ENCODE results near the gene CNBP.
"Not testable (repeated sequence)": the region's sequence is repeated elsewhere in the genome, so short reads cannot be mapped to it uniquely, and the experiment has no call there.

Gene CNBP

GRCh38 chr3:129166579-129167332 is 16.9 kb downstream of the CNBP start:
- TF ChIP-seq, protein P1, sequence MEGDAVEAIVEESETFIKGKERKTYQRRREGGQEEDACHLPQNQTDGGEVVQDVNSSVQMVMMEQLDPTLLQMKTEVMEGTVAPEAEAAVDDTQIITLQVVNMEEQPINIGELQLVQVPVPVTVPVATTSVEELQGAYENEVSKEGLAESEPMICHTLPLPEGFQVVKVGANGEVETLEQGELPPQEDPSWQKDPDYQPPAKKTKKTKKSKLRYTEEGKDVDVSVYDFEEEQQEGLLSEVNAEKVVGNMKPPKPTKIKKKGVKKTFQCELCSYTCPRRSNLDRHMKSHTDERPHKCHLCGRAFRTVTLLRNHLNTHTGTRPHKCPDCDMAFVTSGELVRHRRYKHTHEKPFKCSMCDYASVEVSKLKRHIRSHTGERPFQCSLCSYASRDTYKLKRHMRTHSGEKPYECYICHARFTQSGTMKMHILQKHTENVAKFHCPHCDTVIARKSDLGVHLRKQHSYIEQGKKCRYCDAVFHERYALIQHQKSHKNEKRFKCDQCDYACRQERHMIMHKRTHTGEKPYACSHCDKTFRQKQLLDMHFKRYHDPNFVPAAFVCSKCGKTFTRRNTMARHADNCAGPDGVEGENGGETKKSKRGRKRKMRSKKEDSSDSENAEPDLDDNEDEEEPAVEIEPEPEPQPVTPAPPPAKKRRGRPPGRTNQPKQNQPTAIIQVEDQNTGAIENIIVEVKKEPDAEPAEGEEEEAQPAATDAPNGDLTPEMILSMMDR (conservative IDR thresholded peaks at IDR 0.05): no peak
- no peak for TF ChIP-seq ZFX (IDR thresholded peaks at IDR 0.05)
- no peak overlapping the region for H3K27ac ChIP-seq

DNA sequence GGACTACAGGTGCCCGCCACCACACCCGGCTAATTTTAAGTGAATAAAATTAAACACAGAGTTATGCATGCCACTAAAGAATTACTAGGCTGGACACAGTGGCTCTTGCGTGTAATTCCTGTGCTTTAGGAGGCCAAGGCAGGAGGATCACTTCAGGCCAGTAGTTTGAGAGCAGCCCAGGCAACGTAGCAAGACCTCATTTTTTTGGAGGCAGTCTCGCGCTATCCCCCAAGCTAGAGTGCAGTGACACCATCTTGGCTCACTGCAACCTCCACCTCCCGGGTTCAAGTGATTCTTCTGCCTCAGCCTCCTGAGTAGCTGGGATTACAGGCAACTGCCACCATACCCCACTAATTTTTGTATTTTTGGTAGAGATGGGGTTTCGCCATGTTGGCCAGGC is 18.1 kb downstream of the CNBP start:
- H3K27ac ChIP-seq: not testable (repeated sequence)

GRCh38 chr3:129164500-129164899 is 19.2 kb downstream of the CNBP start:
- TF ChIP-seq, protein P1 (conservative IDR thresholded peaks at IDR 0.05): no peak
- TF ChIP-seq ZFX (IDR thresholded peaks at IDR 0.05): no peak
- H3K27ac ChIP-seq: no peak overlapping the region

GRCh38 chr3:129162729-129163579 is 20.7 kb downstream of the CNBP start:
- peak overlapping the region; percentile 81; the same call in 1 of the 2 replicates for H3K27ac ChIP-seq
- TF ChIP-seq, protein P1 (conservative IDR thresholded peaks at IDR 0.05): no peak
- no peak for TF ChIP-seq ZFX (IDR thresholded peaks at IDR 0.05)

GRCh38 chr3:129161860-129162271 is 21.8 kb downstream of the CNBP start:
- no peak for TF ChIP-seq ZFX (IDR thresholded peaks at IDR 0.05)
- TF ChIP-seq, protein P1 (conservative IDR thresholded peaks at IDR 0.05): peak; percentile 75
- peak overlapping the region; percentile 81 for H3K27ac ChIP-seq

DNA sequence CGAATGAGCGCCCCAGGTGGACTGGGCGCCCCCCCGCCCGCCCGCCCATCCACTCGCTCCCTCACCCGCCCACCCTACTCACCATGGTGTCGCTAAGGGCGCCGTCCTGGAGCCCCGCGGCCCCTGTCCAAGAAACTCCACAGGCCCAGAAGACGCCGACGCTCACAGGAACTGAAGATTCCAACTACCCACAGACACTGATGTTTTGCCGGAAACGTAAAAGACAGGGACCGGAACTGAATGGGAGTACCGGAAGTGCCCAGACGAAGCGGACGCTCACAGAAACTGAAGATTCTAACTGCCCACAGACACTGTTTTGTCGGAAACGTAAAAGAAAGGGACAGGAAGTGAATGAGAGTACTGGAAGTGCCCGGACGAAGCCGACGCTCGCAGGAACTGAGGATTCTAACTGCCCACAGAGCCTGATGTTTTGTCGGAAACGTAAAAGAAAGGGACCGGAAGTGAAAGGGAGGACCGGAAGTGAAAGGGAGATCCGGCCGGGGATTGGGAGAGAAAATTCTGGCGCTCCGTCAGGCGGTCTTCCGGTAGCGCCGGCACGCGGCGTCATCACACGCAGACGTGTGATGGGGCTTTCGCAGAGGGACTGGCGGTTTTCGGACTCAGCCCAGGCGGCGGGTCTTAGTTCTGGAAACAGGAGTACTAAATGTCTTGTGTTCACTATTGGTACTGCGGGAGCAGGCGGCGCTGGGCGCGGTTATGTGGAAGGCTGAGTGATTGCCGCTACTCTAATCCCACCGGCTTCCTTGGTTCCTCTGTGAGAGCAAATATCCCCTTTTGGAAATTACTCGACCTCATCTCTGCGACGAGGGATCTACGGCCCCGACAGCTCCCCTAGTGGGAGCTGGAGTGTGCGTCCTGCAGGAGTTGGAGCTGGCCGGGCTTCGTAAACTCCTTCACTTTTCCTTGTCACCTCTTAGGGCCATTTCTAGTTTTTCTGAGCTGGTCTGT is 22.5 kb downstream of the CNBP start, which contains the start of gene ISY1:
Gene ISY1 (minus strand): TSS at position 173 of the 969 bp plus-strand sequence. CDS start 88 bp downstream, at position 85.
- H3K27ac ChIP-seq: peak within 1 kb of the TSS; percentile 81
- TF ChIP-seq, protein P1 (conservative IDR thresholded peaks at IDR 0.05): peak; percentile 97
- TF ChIP-seq ZFX (IDR thresholded peaks at IDR 0.05): peak; percentile 31; the same call in 1 of the 2 replicates

- TF ChIP-seq, protein P1 (conservative IDR thresholded peaks at IDR 0.05): no peak
- no peak for TF ChIP-seq ZFX (IDR thresholded peaks at IDR 0.05)
- H3K27ac ChIP-seq: no peak overlapping the region
These were observed 38.9 kb downstream of the CNBP start for GRCh38 chr3:129144786-129145185.

DNA sequence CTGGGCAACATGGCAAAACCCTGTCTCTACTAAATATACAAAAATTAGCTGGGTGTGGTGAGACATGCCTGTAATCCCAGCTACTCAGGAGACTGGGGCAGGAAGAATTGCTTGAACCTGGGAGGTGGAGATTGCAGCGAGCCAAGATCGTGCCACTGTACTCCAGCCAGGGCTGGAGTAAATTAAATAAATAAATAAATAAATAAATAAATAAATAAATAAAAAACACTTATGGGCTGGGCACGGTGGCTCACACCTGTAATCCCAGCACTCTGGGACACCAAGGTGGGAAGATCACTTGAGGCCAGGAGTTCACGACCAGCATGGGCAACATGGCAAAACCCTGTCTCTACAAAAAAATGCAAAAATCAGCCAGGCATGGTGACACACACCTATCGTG is 42.7 kb downstream of the CNBP start:
- not testable (repeated sequence) for H3K27ac ChIP-seq

All from C4-2B (cell line).